Tibial nerve (tissue), 4 donors: ENCODE results near the gene CMBL. TPM values are rescaled to one million over a fixed set of nuclear protein-coding genes. Genes with fewer than 3 reads are reported as not detected.

Source experiments
- DNase-seq, 2 donors: peaks; one replicate each; pipeline ENCODE4 v3.0.0-alpha.2; 2019; ENCODE audit warnings: low spot score in 2 of 2
- H3K27ac ChIP-seq, 4 donors: fragments of 200-600 bp; sonication (generic) in 3 of 4; one replicate each; pipeline ENCODE4 v1.5.1; 2017 to 2019; ENCODE audit warnings: mild to moderate bottlenecking in 1 of 4
- H3K27me3 ChIP-seq, 2 donors: fragments of 200-600 bp; sonication (generic) in 1 of 2; one replicate each; pipeline versions ENCODE4 v1.5.1 to v1.6.0; 2017 to 2019
- H3K36me3 ChIP-seq, 3 donors: fragments of 200-600 bp; sonication (generic); one replicate each; pipeline ENCODE4 v1.5.1; 2018 to 2019
- H3K4me1 ChIP-seq, 4 donors: fragments of 200-600 bp; sonication (generic) in 3 of 4; one replicate each; pipeline ENCODE4 v1.5.1; 2017 to 2019
- H3K4me3 ChIP-seq, 4 donors: fragments of 200-600 bp; sonication (generic) in 3 of 4; one replicate each; pipeline ENCODE4 v1.5.1; 2017 to 2019; ENCODE audit warnings: mild to moderate bottlenecking in 1 of 4, moderate library complexity in 1 of 4
- H3K9me3 ChIP-seq, 4 donors: fragments of 200-600 bp; sonication (generic) in 3 of 4; one replicate each; pipeline ENCODE4 v1.5.1; 2017 to 2019
- CTCF ChIP-seq, 5 experiments: fragments of 200-600 bp in 3 of 5; fragments of 450-650 bp in 2 of 5; sonication (generic) in 3 of 5; IDR thresholded peaks; one replicate each; pipeline ENCODE4 v1.5.1; 2016 to 2019; ENCODE audit warnings: antibody characterized with exemption in 5 of 5, mild to moderate bottlenecking in 3 of 5, moderate library complexity in 2 of 5
- EP300 ChIP-seq, 2 donors: sonication (generic); formaldehyde crosslinking; IDR thresholded peaks; one replicate each; pipeline ENCODE4 v1.6.1; 2017; ENCODE audit warnings: antibody characterized with exemption in 2 of 2, mild to moderate bottlenecking in 1 of 2
- POLR2A ChIP-seq, 2 donors: fragments of 450-650 bp; IDR thresholded peaks; one replicate each; pipeline ENCODE4 v1.6.1; 2017; ENCODE audit warnings: antibody characterized with exemption in 2 of 2, mild to moderate bottlenecking in 2 of 2, moderate library complexity in 2 of 2
- WGBS, 2 donors: methylation state at CpG; one replicate each; pipeline ENCODE4 v1.1.5; 2018; 5-methylcytosine and 5-hydroxymethylcytosine counted together
- total RNA-seq, 4 donors: library from RNA; depleted of rRNA; stranded (reverse); fragments of >200 nt; gene quantifications; one replicate each; pipeline ENCODE4 v1.1.0, GENCODE V29; 2016

Gene CMBL
- total RNA-seq, 4 donors from 2014 or later = 5.7 to 7.4 (median 6.6) TPM

- WGBS, 2 donors = 59 to 65% methylated on average over 4 of the region's 4 CpGs
- no peak overlapping the region for H3K27ac ChIP-seq
- peaks cover 0 to 56% (median 13%) of the 10 kb centered on the region in 3 donors for H3K36me3 ChIP-seq
- H3K4me1 ChIP-seq = no peaks in the 10 kb centered on the region
- no peaks in the 10 kb centered on the region for H3K27me3 ChIP-seq
- no peak for TF ChIP-seq POLR2A (IDR thresholded peaks at IDR 0.05)
- TF ChIP-seq CTCF (IDR thresholded peaks at IDR 0.05) = no peak
- TF ChIP-seq EP300 (IDR thresholded peaks at IDR 0.05) = no peak
- DNase-seq = no peak
- H3K4me3 ChIP-seq = no peak overlapping the region
- no peaks in the 10 kb centered on the region for H3K9me3 ChIP-seq
Measured at GRCh38 chr5:10266137-10266536, 41.6 kb downstream of the CMBL start.

GRCh38 chr5:10265245-10266109 is 42.2 kb downstream of the CMBL start:
- Histone ChIP-seq H3K9me3 (no peaks in the 10 kb centered on the region), H3K4me3 (no peak overlapping the region), H3K27ac (no peak overlapping the region), H3K36me3 (peaks cover 0 to 63% (median 17%) of the 10 kb centered on the region in 3 donors), H3K27me3 (no peaks in the 10 kb centered on the region), H3K4me1 (no peaks in the 10 kb centered on the region)
- no peak for TF ChIP-seq POLR2A (IDR thresholded peaks at IDR 0.05)
- no peak for TF ChIP-seq CTCF (IDR thresholded peaks at IDR 0.05)
- DNase-seq = no peak
- 63 to 67% methylated on average over 6 of the region's 6 CpGs for WGBS, 2 donors

- DNase-seq = no peak
- TF ChIP-seq CTCF (IDR thresholded peaks at IDR 0.05) (no peak), POLR2A (IDR thresholded peaks at IDR 0.05) (no peak), EP300 (IDR thresholded peaks at IDR 0.05) (no peak)
- H3K4me3 ChIP-seq = no peak overlapping the region
- WGBS, 2 donors = 73 to 75% methylated on average over 3 of the region's 3 CpGs
- no peaks in the 10 kb centered on the region for H3K9me3 ChIP-seq
- H3K27me3 ChIP-seq = no peaks in the 10 kb centered on the region
- H3K36me3 ChIP-seq = peaks cover 0 to 72% (median 21%) of the 10 kb centered on the region in 3 donors
- no peak overlapping the region for H3K27ac ChIP-seq
- no peaks in the 10 kb centered on the region for H3K4me1 ChIP-seq
Measured at GRCh38 chr5:10264604-10265003, 43.1 kb downstream of the CMBL start.

- Histone ChIP-seq H3K4me3 (no peak overlapping the region), H3K27me3 (no peaks in the 10 kb centered on the region), H3K4me1 (no peaks in the 10 kb centered on the region), H3K36me3 (peaks cover 0 to 88% (median 37%) of the 10 kb centered on the region in 3 donors), H3K27ac (no peak overlapping the region), H3K9me3 (no peaks in the 10 kb centered on the region)
- 94 to 96% methylated on average over 11 of the region's 11 CpGs for WGBS, 2 donors
- DNase-seq = no peak
- TF ChIP-seq CTCF (IDR thresholded peaks at IDR 0.05) (no peak), EP300 (IDR thresholded peaks at IDR 0.05) (no peak), POLR2A (IDR thresholded peaks at IDR 0.05) (no peak)
Measured at GRCh38 chr5:10262995-10263394, 44.7 kb downstream of the CMBL start.

DNA sequence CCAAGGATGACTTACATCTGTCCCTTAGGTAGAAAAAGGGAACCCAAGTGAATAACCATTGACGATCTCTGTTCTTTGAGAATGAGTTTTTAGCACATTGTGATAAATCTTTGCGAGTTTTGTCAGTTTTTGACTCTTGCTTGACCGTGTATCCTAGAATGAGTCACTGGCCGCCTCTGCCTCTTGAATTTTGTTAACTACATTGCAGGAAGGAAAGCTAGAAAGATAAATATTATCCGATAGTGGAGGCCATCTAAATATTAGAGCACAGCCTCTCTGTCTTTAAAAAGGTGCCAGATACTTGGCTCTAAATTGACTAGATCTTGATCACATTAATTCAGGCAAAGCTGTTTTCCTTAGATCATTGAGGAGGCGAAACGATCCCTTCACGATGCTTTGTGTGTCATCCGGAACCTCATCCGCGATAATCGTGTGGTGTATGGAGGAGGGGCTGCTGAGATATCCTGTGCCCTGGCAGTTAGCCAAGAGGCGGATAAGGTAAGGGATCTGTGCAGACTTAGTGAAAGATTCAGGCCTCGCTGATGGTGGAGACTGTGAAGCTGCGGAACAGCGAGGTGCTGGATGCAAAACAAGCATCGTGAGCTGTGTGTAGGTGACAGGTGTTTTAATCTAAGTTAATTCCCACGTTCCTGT is 45.5 kb downstream of the CMBL start:
- TF ChIP-seq EP300 (IDR thresholded peaks at IDR 0.05) (no peak), CTCF (IDR thresholded peaks at IDR 0.05) (no peak)
- no peaks in the 10 kb centered on the region for H3K4me1 ChIP-seq
- H3K36me3 ChIP-seq = peaks cover 0 to 95% (median 41%) of the 10 kb centered on the region in 3 donors
- WGBS, 2 donors = 76 to 81% methylated on average over 18 of the region's 18 CpGs
- no peaks in the 10 kb centered on the region for H3K27me3 ChIP-seq
- no peaks in the 10 kb centered on the region for H3K9me3 ChIP-seq
- H3K27ac ChIP-seq = no peak overlapping the region
- DNase-seq = no peak
- H3K4me3 ChIP-seq = no peak overlapping the region
